Tibial nerve (tissue), 4 donors: Measurements from ENCODE around the gene KLF13.

Experiments used
- EP300 ChIP-seq, 2 donors: sonication (generic); formaldehyde crosslinking; IDR thresholded peaks; one replicate each; pipeline ENCODE4 v1.6.1; 2017; ENCODE audit warnings: antibody characterized with exemption in 2 of 2, mild to moderate bottlenecking in 1 of 2
- POLR2A ChIP-seq, 2 donors: fragments of 450-650 bp; IDR thresholded peaks; one replicate each; pipeline ENCODE4 v1.6.1; 2017; ENCODE audit warnings: antibody characterized with exemption in 2 of 2, mild to moderate bottlenecking in 2 of 2, moderate library complexity in 2 of 2
- TF ChIP-seq, protein P1 (sequence below), 5 experiments: fragments of 200-600 bp in 3 of 5; fragments of 450-650 bp in 2 of 5; sonication (generic) in 3 of 5; IDR thresholded peaks; one replicate each; pipeline ENCODE4 v1.5.1; 2016 to 2019; ENCODE audit warnings: antibody characterized with exemption in 5 of 5, mild to moderate bottlenecking in 3 of 5, moderate library complexity in 2 of 5

DNA sequence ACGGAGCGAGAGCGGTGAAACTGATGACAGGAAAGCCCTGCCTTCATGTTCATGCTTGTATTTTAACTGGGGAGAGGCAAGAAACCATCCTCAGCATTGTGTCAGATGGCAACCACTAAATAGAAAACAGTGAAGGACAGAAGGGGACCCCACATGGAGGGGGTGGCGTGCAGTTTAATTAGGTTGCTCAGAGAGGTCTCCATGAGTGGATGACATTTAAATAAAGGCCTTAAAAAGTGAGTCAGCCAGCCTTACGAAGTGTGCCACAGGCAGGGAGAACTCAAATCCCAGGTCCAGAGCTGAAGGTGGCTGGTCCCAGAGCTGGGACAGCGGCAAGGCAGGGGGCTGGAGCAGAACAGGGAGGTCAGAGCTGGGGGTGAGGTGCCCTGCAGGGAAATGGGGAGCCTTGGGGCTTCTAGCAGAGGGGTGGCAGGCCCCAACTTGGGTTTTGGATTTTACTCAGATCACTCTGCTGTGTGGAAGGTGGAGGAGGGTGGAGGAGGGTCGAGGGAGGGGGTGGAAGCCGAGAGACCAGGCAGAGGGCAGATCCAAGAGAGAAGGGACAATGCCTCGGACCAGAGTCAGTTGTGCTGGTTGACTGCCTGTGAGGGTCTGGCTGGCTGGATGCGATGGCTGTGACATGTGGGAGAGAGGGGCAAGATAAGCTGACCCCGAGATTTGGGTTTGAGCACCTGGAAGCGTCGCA lies 73.7 kb downstream of the KLF13 start:
- TF ChIP-seq, protein P1, sequence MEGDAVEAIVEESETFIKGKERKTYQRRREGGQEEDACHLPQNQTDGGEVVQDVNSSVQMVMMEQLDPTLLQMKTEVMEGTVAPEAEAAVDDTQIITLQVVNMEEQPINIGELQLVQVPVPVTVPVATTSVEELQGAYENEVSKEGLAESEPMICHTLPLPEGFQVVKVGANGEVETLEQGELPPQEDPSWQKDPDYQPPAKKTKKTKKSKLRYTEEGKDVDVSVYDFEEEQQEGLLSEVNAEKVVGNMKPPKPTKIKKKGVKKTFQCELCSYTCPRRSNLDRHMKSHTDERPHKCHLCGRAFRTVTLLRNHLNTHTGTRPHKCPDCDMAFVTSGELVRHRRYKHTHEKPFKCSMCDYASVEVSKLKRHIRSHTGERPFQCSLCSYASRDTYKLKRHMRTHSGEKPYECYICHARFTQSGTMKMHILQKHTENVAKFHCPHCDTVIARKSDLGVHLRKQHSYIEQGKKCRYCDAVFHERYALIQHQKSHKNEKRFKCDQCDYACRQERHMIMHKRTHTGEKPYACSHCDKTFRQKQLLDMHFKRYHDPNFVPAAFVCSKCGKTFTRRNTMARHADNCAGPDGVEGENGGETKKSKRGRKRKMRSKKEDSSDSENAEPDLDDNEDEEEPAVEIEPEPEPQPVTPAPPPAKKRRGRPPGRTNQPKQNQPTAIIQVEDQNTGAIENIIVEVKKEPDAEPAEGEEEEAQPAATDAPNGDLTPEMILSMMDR (IDR thresholded peaks at IDR 0.05) = no peak
- no peak for TF ChIP-seq POLR2A (IDR thresholded peaks at IDR 0.05)
- TF ChIP-seq EP300 (IDR thresholded peaks at IDR 0.05) = no peak
